ENCODE data around the gene ZNF592.

ZNF592 gene

DNA sequence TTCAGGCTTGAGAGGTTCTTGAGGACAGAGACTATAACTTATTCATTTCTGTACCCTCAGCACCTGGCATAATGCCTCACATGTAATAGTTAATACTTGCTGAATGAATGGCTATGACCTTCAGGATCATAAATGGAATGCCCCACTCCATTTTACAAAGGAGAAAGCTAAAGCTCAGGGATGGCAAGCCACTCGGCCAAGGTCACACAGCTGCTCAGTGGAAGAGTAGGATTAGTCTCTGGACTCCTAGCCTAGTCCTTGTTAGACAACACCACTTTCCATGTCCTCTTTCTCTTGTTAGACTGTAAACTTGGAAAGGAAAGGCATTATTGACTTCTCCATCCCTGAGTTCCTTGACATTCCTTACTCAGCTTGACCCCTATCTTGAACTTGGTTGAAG is 65.5 kb downstream of the ZNF592 start:
- DNase-seq (ENCODE audit: low read depth), result no peak
- H3K4me3 ChIP-seq (ENCODE audit: low read depth, low read length), result no peak overlapping the region
- TF ChIP-seq, protein P1, sequence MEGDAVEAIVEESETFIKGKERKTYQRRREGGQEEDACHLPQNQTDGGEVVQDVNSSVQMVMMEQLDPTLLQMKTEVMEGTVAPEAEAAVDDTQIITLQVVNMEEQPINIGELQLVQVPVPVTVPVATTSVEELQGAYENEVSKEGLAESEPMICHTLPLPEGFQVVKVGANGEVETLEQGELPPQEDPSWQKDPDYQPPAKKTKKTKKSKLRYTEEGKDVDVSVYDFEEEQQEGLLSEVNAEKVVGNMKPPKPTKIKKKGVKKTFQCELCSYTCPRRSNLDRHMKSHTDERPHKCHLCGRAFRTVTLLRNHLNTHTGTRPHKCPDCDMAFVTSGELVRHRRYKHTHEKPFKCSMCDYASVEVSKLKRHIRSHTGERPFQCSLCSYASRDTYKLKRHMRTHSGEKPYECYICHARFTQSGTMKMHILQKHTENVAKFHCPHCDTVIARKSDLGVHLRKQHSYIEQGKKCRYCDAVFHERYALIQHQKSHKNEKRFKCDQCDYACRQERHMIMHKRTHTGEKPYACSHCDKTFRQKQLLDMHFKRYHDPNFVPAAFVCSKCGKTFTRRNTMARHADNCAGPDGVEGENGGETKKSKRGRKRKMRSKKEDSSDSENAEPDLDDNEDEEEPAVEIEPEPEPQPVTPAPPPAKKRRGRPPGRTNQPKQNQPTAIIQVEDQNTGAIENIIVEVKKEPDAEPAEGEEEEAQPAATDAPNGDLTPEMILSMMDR (conservative IDR thresholded peaks at IDR 0.05; ENCODE audit: low read depth, low read length), result no peak

DNA sequence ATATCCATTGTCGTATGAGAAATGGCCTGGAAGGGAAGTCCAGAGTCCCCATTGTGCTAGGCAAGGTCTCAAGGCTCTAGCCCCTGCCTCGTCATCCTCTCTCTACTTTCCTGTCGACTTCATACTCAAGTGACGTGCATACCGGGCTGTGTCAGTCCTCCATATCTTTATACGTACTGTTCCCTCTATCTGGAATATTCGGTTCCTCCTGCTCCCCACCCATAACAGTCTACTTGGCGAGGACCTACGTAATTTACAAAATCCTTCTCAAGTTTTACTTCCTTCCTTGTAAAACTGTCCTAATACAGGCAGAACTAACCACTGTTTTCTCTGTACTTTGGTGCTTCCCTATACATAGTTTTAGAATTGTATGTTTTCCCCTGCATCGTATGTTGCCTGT is 66.5 kb downstream of the ZNF592 start:
- no peak for DNase-seq (ENCODE audit: low read depth)
- H3K4me3 ChIP-seq (ENCODE audit: low read depth, low read length), result no peak overlapping the region
- TF ChIP-seq, protein P1 (conservative IDR thresholded peaks at IDR 0.05; ENCODE audit: low read depth, low read length), result no peak

DNA sequence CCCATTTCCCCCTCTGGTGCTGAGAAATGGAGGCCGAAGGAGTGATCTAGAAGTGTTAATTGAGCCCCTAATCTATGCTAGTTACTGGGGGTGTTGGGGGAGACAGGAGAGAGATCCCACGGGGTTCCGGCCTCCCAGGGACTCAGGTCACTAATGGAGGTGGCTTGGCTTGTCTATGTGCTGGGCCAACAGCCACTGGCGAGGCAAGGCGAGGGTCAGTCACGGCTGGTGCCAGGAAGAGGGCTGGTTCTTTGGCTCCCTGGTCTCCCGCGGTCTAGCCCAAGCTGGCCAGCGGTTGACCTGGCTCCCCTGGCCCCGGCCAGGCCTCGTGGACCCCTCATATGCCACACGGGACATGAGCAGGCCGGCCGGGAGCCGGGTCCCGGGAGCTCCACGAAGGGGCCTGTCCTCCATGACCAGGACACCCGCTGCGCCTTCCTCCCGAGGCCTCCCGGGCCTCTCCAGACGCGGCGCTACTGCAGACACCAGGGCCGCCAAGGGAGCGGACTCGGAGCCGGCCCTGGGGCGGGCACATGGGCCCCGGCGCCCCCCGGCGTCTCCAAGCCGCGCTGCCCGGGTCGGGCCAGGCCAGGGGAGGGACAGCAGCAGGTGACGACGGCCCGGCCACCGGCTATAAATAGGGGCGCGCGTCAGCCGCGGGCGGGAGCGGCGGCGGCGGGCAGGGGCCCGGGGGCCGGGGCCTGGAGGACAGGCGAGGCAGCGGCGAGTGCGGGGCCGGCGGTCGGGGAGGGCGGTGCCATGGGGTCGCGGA is 68.5 kb downstream of the ZNF592 start, which contains the start of gene ALPK3:
TSS of gene ALPK3 (plus strand) at position 663 of the 772 bp plus-strand sequence. CDS start at position 760, 97 bp downstream.
- DNase-seq (ENCODE audit: low read depth), result no peak
- no peak within 1 kb of the TSS for H3K4me3 ChIP-seq (ENCODE audit: low read depth, low read length)
- TF ChIP-seq, protein P1 (conservative IDR thresholded peaks at IDR 0.05; ENCODE audit: low read depth, low read length), result no peak

DNA sequence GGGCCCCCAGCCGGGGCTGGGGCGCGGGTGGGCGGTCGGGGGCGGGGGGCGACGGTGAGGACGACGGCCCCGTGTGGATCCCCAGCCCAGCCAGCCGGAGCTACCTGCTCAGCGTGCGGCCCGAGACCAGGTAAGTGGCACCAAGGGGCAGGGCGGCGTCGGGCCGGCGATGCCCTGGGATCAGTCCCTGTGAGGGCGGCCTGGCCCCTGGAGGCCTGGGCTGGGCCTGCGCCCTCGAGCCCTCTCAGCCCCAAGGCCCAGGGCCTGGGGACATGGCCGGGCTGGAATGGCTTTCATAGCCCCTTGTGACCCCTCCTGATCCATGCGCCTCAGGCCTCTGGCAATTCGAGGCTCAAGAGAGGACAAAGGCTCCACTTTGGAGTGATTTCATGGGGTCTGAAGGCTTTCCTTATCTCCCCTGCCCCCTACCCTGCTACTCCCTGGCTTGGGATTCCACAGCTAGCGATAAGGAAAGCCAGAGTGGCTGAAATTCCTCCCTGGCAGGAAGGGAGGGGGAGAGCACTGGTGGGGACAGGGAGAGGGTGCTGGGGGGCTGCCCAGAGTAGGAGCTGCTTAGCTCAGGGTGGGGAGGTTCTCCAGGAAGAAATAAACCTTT is 69.2 kb downstream of the ZNF592 start:
- H3K4me3 ChIP-seq (ENCODE audit: low read depth, low read length), result no peak overlapping the region
- TF ChIP-seq, protein P1 (conservative IDR thresholded peaks at IDR 0.05; ENCODE audit: low read depth, low read length), result no peak
- no peak for DNase-seq (ENCODE audit: low read depth)

DNA sequence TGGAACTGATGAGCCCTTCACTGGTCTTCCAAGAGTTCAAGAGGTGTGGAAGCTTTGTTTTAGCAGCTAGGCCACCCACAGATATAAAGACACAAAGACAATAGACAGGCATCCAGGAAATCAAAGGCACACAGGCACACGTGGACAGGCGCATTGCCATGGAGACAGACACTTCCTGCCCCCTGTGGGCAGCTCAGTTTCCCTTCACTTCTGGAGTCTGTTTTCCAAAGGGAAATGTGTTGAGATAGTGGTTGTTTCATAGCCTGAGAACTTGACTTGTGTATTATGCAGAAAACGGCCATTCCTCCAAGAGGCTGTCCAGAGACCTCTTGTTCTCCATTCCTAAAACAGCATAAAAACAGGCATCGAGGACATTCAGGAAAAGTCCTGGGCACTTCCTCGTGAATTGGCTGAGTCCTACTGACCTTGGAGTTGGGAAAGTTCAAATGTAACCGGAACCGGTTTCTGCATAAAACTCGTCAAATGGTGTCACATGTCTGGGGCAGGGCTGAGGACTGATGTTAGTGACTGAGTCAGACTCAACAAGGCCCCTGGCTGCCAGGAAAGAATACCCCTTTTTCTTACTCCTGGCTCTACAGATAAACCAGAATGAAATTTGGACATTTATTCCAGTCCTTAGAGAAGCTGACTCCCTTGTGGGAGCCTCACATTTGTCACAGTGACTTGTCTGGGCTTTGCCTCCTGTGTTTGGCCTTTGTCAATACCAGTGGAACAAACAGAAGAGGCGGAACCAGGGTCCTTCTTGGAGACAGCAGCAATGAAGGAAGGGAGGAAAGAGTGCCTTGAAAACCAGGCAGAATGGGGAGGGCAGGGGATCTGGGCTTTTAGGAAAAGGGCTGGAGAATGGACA is 70.1 kb downstream of the ZNF592 start:
- TF ChIP-seq, protein P1 (conservative IDR thresholded peaks at IDR 0.05; ENCODE audit: low read depth, low read length), result peak; percentile 27
- no peak overlapping the region for H3K4me3 ChIP-seq (ENCODE audit: low read depth, low read length)

DNA sequence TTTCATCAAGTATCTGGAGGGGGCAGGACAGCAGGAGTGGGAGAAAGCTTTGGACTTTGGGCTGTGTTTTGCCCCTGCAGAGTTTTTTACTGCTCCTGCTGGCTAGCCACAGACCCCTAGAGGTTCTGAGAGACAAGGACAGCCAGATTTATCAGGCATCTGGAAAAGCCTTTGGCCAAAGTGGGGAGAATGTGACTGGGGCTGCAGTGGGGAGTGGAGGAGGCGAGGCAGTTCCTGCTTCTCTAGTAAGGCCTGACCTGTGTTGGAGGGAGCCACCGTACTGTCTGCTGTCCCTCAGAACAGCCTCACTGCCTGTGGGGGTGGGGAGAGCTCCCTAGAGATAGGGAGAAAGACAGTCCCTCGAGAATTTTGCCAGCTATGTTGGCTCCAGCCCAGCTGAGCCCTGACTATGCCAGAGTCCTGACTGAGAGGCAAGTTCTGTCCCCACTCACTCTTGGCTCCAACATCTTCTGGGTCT is 70.9 kb downstream of the ZNF592 start:
- no peak overlapping the region for H3K4me3 ChIP-seq (ENCODE audit: low read depth, low read length)
- TF ChIP-seq, protein P1 (conservative IDR thresholded peaks at IDR 0.05; ENCODE audit: low read depth, low read length), result peak; percentile 43
- DNase-seq (ENCODE audit: low read depth), result no peak

More for the DNA sequence above, 70.1 kb downstream of the ZNF592 start:
- DNase-seq (ENCODE audit: low read depth), result peak; percentile 75
